ENCODE measurements around the gene FGF13.

FGF13 gene

GRCh38 chrX:138711399-138712347, at the start of gene FGF13:
TSS of gene FGF13 (minus strand) at chrX:138711717. CDS start at chrX:138711003, 714 bp downstream.
- in situ Hi-C loops (cut with HindIII; ENCODE audit: low sequenced_read_pairs) = no loop called here

- in situ Hi-C loops (cut with HindIII; ENCODE audit: low sequenced_read_pairs) = no loop called here
Observed at GRCh38 chrX:138759217-138759943, 47.9 kb upstream of the FGF13 start.

GRCh38 chrX:138756234-138756633, 44.7 kb upstream of the FGF13 start:
- in situ Hi-C loops (cut with HindIII; ENCODE audit: low sequenced_read_pairs) = no loop called here

GRCh38 chrX:138754861-138755260, 43.3 kb upstream of the FGF13 start:
- in situ Hi-C loops (cut with HindIII; ENCODE audit: low sequenced_read_pairs) = no loop called here

GRCh38 chrX:138748480-138748879, 37.0 kb upstream of the FGF13 start:
- in situ Hi-C loops (cut with HindIII; ENCODE audit: low sequenced_read_pairs) = no loop called here

GRCh38 chrX:138745196-138745595, 33.7 kb upstream of the FGF13 start:
- in situ Hi-C loops (cut with HindIII; ENCODE audit: low sequenced_read_pairs) = no loop called here

GRCh38 chrX:138742217-138742616, 30.7 kb upstream of the FGF13 start:
- in situ Hi-C loops (cut with HindIII; ENCODE audit: low sequenced_read_pairs) = no loop called here

- in situ Hi-C loops (cut with HindIII; ENCODE audit: low sequenced_read_pairs) = no loop called here
Observed at GRCh38 chrX:138740341-138740740, 28.8 kb upstream of the FGF13 start.

- in situ Hi-C loops (cut with HindIII; ENCODE audit: low sequenced_read_pairs) = no loop called here
Observed at GRCh38 chrX:138723301-138723700, 11.8 kb upstream of the FGF13 start.

GRCh38 chrX:138719396-138719795, 7.9 kb upstream of the FGF13 start:
- in situ Hi-C loops (cut with HindIII; ENCODE audit: low sequenced_read_pairs) = no loop called here

- in situ Hi-C loops (cut with HindIII; ENCODE audit: low sequenced_read_pairs) = no loop called here
Observed at GRCh38 chrX:138718941-138719340, 7.4 kb upstream of the FGF13 start.

- in situ Hi-C loops (cut with HindIII; ENCODE audit: low sequenced_read_pairs) = no loop called here
Observed at GRCh38 chrX:138710866-138711341, 613 bp downstream of the FGF13 start.

- in situ Hi-C loops (cut with HindIII; ENCODE audit: low sequenced_read_pairs) = no loop called here
Observed at GRCh38 chrX:138709886-138710791, 1.4 kb downstream of the FGF13 start.

- in situ Hi-C loops (cut with HindIII; ENCODE audit: low sequenced_read_pairs) = no loop called here
Observed at GRCh38 chrX:138708268-138708667, 3.2 kb downstream of the FGF13 start.

- in situ Hi-C loops (cut with HindIII; ENCODE audit: low sequenced_read_pairs) = no loop called here
Observed at GRCh38 chrX:138704596-138704995, 6.9 kb downstream of the FGF13 start.

- in situ Hi-C loops (cut with HindIII; ENCODE audit: low sequenced_read_pairs) = no loop called here
Observed at GRCh38 chrX:138704101-138704500, 7.4 kb downstream of the FGF13 start.

GRCh38 chrX:138692591-138692990, 18.9 kb downstream of the FGF13 start:
- in situ Hi-C loops (cut with HindIII; ENCODE audit: low sequenced_read_pairs) = no loop called here

GRCh38 chrX:138691186-138691585, 20.3 kb downstream of the FGF13 start:
- in situ Hi-C loops (cut with HindIII; ENCODE audit: low sequenced_read_pairs) = no loop called here

- in situ Hi-C loops (cut with HindIII; ENCODE audit: low sequenced_read_pairs) = no loop called here
Observed at GRCh38 chrX:138690591-138690990, 20.9 kb downstream of the FGF13 start.

- in situ Hi-C loops (cut with HindIII; ENCODE audit: low sequenced_read_pairs) = no loop called here
Observed at GRCh38 chrX:138683600-138683999, 27.9 kb downstream of the FGF13 start.

- in situ Hi-C loops (cut with HindIII; ENCODE audit: low sequenced_read_pairs) = no loop called here
Observed at GRCh38 chrX:138669693-138670092, 41.8 kb downstream of the FGF13 start.

Data from endothelial cell of hepatic sinusoid (primary cell).